Loucy (cell line): ENCODE data around the gene NCKAP5.

Experiments
- H2AFZ ChIP-seq: fragments of 200-600 bp; sonication (generic); 2 replicates; pipeline ENCODE4 v1.6.0; 2016; ENCODE audit warnings: antibody characterized with exemption, mild to moderate bottlenecking, low read length, moderate library complexity
- H3F3A ChIP-seq: fragments of 200-600 bp; 2 replicates; pipeline ENCODE4 v1.6.0; 2016; ENCODE audit warnings: antibody characterized with exemption, low read depth, mild to moderate bottlenecking
- H3K27me3 ChIP-seq: fragments of 200-600 bp; sonication (generic); 2 replicates; pipeline ENCODE4 v1.6.1; 2014; ENCODE audit warnings: low read length, mild to moderate bottlenecking; ENCODE audit not compliant: insufficient read depth, poor library complexity, severe bottlenecking
- H3K36me3 ChIP-seq: fragments of 200-600 bp; sonication (generic); 2 replicates; pipeline ENCODE4 v1.6.1; 2016; ENCODE audit warnings: low read length; ENCODE audit not compliant: insufficient read depth
- H3K4me1 ChIP-seq: fragments of 200-600 bp; sonication (generic); 2 replicates; pipeline ENCODE4 v1.5.1; 2014; ENCODE audit warnings: low read length, mild to moderate bottlenecking; ENCODE audit not compliant: insufficient read depth, poor library complexity, severe bottlenecking
- H3K4me2 ChIP-seq: fragments of 200-600 bp; sonication (generic); 2 replicates; pipeline ENCODE4 v1.6.0; 2014; ENCODE audit warnings: antibody characterized with exemption, low read length, low read depth, mild to moderate bottlenecking; ENCODE audit not compliant: poor library complexity, severe bottlenecking
- H3K4me3 ChIP-seq: fragments of 200-600 bp; sonication (generic); 2 replicates; pipeline ENCODE4 v1.5.1; 2014; ENCODE audit warnings: low read length, mild to moderate bottlenecking, mixed read lengths; ENCODE audit not compliant: poor library complexity, severe bottlenecking
- H3K79me2 ChIP-seq: fragments of 200-600 bp; sonication (generic); 2 replicates; pipeline ENCODE4 v1.6.1; 2014; ENCODE audit warnings: low read length; ENCODE audit not compliant: insufficient read depth
- H3K9ac ChIP-seq: fragments of 200-600 bp; sonication (generic); 2 replicates; pipeline ENCODE4 v1.6.0; 2014; ENCODE audit warnings: mild to moderate bottlenecking, low read depth, low read length, moderate library complexity; ENCODE audit not compliant: poor library complexity, severe bottlenecking
- H3K9me2 ChIP-seq: fragments of 200-600 bp; sonication (generic); replicated peaks from 2 replicates; pipeline ENCODE4 v1.6.1; 2016; ENCODE audit warnings: low read depth, low read length, mixed read lengths
- H3K9me3 ChIP-seq: fragments of 200-600 bp; sonication (generic); 2 replicates; pipeline ENCODE4 v1.6.1; 2014; ENCODE audit warnings: mild to moderate bottlenecking, antibody characterized with exemption, low read length, low read depth; ENCODE audit not compliant: insufficient read depth
- H4K20me1 ChIP-seq: fragments of 200-600 bp; sonication (generic); 2 replicates; pipeline ENCODE4 v1.6.0; 2014; ENCODE audit warnings: antibody characterized with exemption, low read length, mild to moderate bottlenecking; ENCODE audit not compliant: insufficient read depth, poor library complexity, severe bottlenecking
- CTCF ChIP-seq: fragments of 200-600 bp; sonication (generic); conservative IDR thresholded peaks from 2 replicates; pipeline ENCODE4 v1.5.1; 2014; ENCODE audit warnings: mild to moderate bottlenecking, antibody characterized with exemption, low read length
- EZH2phosphoT487 ChIP-seq: fragments of 200-600 bp; IDR thresholded peaks from 2 replicates; pipeline ENCODE4 v1.6.1; 2018; ENCODE audit warnings: antibody characterized with exemption, mild to moderate bottlenecking, moderate library complexity, borderline replicate concordance

The NCKAP5 gene

GRCh38 chr2:133581010-133581760 lies 12.9 kb upstream of the NCKAP5 start:
- H3K4me1 ChIP-seq = no peaks in the 10 kb centered on the region
- TF ChIP-seq CTCF = no peak
- no peak for TF ChIP-seq EZH2phosphoT487
- H3K36me3 ChIP-seq = no peaks in the 10 kb centered on the region
- H3K27me3 ChIP-seq = no peaks in the 10 kb centered on the region
- no peak overlapping the region for H3K9ac ChIP-seq
- H3K9me3 ChIP-seq = no peaks in the 10 kb centered on the region
- no peaks in the 10 kb centered on the region for H4K20me1 ChIP-seq
- H3K79me2 ChIP-seq = no peaks in the 10 kb centered on the region
- H3K4me2 ChIP-seq = no peak overlapping the region
- H3F3A ChIP-seq = no peaks in the 10 kb centered on the region
- no peak overlapping the region for H3K4me3 ChIP-seq
- H2AFZ ChIP-seq = no peak overlapping the region
- H3K9me2 ChIP-seq = no peaks in the 10 kb centered on the region

- no peak overlapping the region for H2AFZ ChIP-seq
- no peak overlapping the region for H3K4me3 ChIP-seq
- H3K4me1 ChIP-seq = no peaks in the 10 kb centered on the region
- no peaks in the 10 kb centered on the region for H3F3A ChIP-seq
- no peaks in the 10 kb centered on the region for H3K9me3 ChIP-seq
- H3K9me2 ChIP-seq = no peaks in the 10 kb centered on the region
- no peaks in the 10 kb centered on the region for H3K27me3 ChIP-seq
- no peaks in the 10 kb centered on the region for H3K36me3 ChIP-seq
- TF ChIP-seq EZH2phosphoT487 (no peak), CTCF (no peak)
- H4K20me1 ChIP-seq = no peaks in the 10 kb centered on the region
- H3K4me2 ChIP-seq = no peak overlapping the region
- H3K9ac ChIP-seq = no peak overlapping the region
- no peaks in the 10 kb centered on the region for H3K79me2 ChIP-seq
Measured at GRCh38 chr2:133579274-133579673, 11.0 kb upstream of the NCKAP5 start.

- TF ChIP-seq CTCF = no peak
- no peak for TF ChIP-seq EZH2phosphoT487
- Histone ChIP-seq H3K4me1 (no peaks in the 10 kb centered on the region), H3K9ac (no peak overlapping the region), H2AFZ (no peak overlapping the region), H3K36me3 (no peaks in the 10 kb centered on the region), H3F3A (no peaks in the 10 kb centered on the region), H3K9me3 (no peaks in the 10 kb centered on the region), H3K4me3 (no peak overlapping the region), H3K4me2 (no peak overlapping the region), H4K20me1 (no peaks in the 10 kb centered on the region), H3K79me2 (no peaks in the 10 kb centered on the region), H3K27me3 (no peaks in the 10 kb centered on the region), H3K9me2 (no peaks in the 10 kb centered on the region)
Measured at GRCh38 chr2:133576714-133577113, 8.5 kb upstream of the NCKAP5 start.
